PC-3 (cell line): ENCODE results near the gene DAAM1.

ENCODE experiments used
- CTCF ChIP-seq: fragments of 300-600 bp; sonication (generic); conservative IDR thresholded peaks from 2 replicates; pipeline ENCODE4 v1.5.1; 2017; ENCODE audit warnings: antibody characterized with exemption, low read depth, mild to moderate bottlenecking, low read length
- EZH2 ChIP-seq: fragments of 300-600 bp; sonication (generic); IDR thresholded peaks from one replicate; pipeline ENCODE4 v1.6.1; 2017; ENCODE audit warnings: antibody characterized with exemption, mild to moderate bottlenecking, low read length; ENCODE audit not compliant: unreplicated experiment
- EZH2phosphoT487 ChIP-seq: fragments of 300-600 bp; sonication (generic); IDR thresholded peaks from 2 replicates; pipeline ENCODE4 v1.6.1; 2018; ENCODE audit warnings: mild to moderate bottlenecking, antibody characterized with exemption, low read length, borderline replicate concordance

GRCh38 chr14:59187802-59188460 is 536 bp upstream of the DAAM1 start:
- TF ChIP-seq CTCF = no peak
- no peak for TF ChIP-seq EZH2
- no peak for TF ChIP-seq EZH2phosphoT487
